Erythroblast (primary cell): ENCODE data around the gene CNIH3.

Source experiments
- GATA1 ChIP-seq: IDR thresholded peaks from 2 replicates; pipeline ENCODE4 v1.6.1; 2011; ENCODE audit warnings: low read depth, mild to moderate bottlenecking, control low read depth, low read length, moderate library complexity
- POLR2A ChIP-seq: IDR thresholded peaks from 2 replicates; pipeline ENCODE4 v1.6.1; 2011; ENCODE audit warnings: mild to moderate bottlenecking, low read length

GRCh38 chr1:224707843-224708725 is 92.0 kb downstream of the CNIH3 start:
- TF ChIP-seq POLR2A (no peak), GATA1 (no peak)
